Kidney (tissue), 14 donors: ENCODE data around the gene OPTC. TPM values are rescaled to one million over a fixed set of nuclear protein-coding genes. Genes with fewer than 3 reads are reported as not detected.

ENCODE experiments used
- DNase-seq, 5 donors: peaks; one replicate each; pipeline ENCODE4 v3.0.0-alpha.2; 2013 to 2020
- FAIRE-seq: peaks from 2 replicates; lab custom pipeline; 2012; peaks lifted over from hg19 to GRCh38; lab: Jason Lieb, UNC
- H3K27ac ChIP-seq, 2 donors: one replicate each; pipeline ENCODE4 v1.7.0; 2013; ENCODE audit warnings: low read depth in 2 of 2, low read length in 2 of 2, inconsistent platforms in 1 of 2
- H3K27me3 ChIP-seq: one replicate; pipeline ENCODE4 v1.7.1; 2013; ENCODE audit warnings: low read length, inconsistent platforms; ENCODE audit not compliant: control insufficient read depth, insufficient read depth
- H3K36me3 ChIP-seq, 3 donors: one replicate each; pipeline versions ENCODE4 v1.7.0 to v1.7.1; 2013; ENCODE audit warnings: low read length in 3 of 3, control low read depth in 1 of 3, inconsistent platforms in 1 of 3; ENCODE audit not compliant: insufficient read depth in 3 of 3, control insufficient read depth in 2 of 3
- H3K4me1 ChIP-seq, 3 donors: one replicate each; pipeline versions ENCODE4 v1.7.0 to v1.7.1; 2013; ENCODE audit warnings: low read length in 3 of 3, inconsistent platforms in 1 of 3, low read depth in 1 of 3; ENCODE audit not compliant: control insufficient read depth in 2 of 3, insufficient read depth in 2 of 3
- H3K4me3 ChIP-seq, 3 donors: one replicate each; pipeline versions ENCODE4 v1.7.0 to v1.8.1; 2013; ENCODE audit warnings: low read length in 3 of 3, control low read depth in 1 of 3, inconsistent platforms in 1 of 3
- H3K9ac ChIP-seq, 3 donors: one replicate each; pipeline versions ENCODE4 v1.7.0 to v1.7.1; 2013; ENCODE audit warnings: low read length in 3 of 3, control low read depth in 1 of 3, inconsistent platforms in 1 of 3
- H3K9me3 ChIP-seq, 3 donors: one replicate each; pipeline versions ENCODE4 v1.7.0 to v1.7.1; 2013; ENCODE audit warnings: low read length in 3 of 3, control low read depth in 1 of 3, inconsistent platforms in 1 of 3; ENCODE audit not compliant: control insufficient read depth in 2 of 3, insufficient read depth in 1 of 3
- CTCF ChIP-seq: IDR thresholded peaks from 3 replicates; pipeline ENCODE4 v1.5.1; 2012; ENCODE audit warnings: mild to moderate bottlenecking, moderate library complexity, borderline replicate concordance; ENCODE audit not compliant: insufficient read depth; ENCODE audit errors: extremely low read depth
- intact Hi-C: fragments of 100-400 bp; cut with DNase I; formaldehyde crosslinking; loops from one replicate; pipeline ENCODE4 v1.11.1; 2022
- polyA plus RNA-seq: library from polyadenylated mRNA; stranded (reverse); fragments of 350-450 nt; fragmentation: Illumina TruSeq; extraction: RNeasy Lipid Tissue Mini Kit (QIAGEN cat#74804); gene quantifications from one replicate; pipeline ENCODE4 v1.2.3, GENCODE V29; 2014; ENCODE audit warnings: low read depth, low replicate concordance; ENCODE audit not compliant: insufficient read depth
- total RNA-seq: library from RNA; stranded (reverse); fragmentation: NEBNext Ultra II Directional; extraction: Animal tissue kit (Norgen Biotek cat#: 25700); gene quantifications from one replicate; pipeline ENCODE4 v1.2.1, GENCODE V29; 2021
- donor health status: control.
- donor health status: control.
- donor health status: control.
- donor health status: control.
- donor health status: control.
- donor health status: DM: yes; HTN: yes; CAD: no.
- donor health status: Normal renal cell carcinoma (clear cell type).

Gene OPTC
- total and polyA plus RNA-seq, 2 donors from 2014 or later = not detected

DNA sequence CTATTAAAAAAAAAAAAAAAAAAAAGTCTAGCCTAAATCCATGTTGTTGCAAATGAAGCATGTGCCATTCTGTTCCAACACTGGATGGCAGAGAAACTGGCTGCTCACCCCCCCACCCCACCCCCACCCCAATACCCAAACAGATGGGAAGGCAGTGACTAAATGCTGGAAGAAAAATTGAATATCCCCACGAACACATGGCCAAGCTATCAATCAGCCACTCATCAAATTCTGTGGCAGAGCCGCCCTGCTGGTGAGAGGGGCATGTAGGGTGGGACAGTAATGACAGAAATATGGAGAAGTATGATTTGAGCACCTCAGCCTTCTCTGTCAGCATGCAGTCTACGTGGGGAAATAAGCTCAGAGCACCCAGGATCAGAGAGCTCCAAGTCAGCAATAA is 34.1 kb downstream of the OPTC start:
- DNase-seq = no peak
- intact Hi-C loops = no loop called here

DNA sequence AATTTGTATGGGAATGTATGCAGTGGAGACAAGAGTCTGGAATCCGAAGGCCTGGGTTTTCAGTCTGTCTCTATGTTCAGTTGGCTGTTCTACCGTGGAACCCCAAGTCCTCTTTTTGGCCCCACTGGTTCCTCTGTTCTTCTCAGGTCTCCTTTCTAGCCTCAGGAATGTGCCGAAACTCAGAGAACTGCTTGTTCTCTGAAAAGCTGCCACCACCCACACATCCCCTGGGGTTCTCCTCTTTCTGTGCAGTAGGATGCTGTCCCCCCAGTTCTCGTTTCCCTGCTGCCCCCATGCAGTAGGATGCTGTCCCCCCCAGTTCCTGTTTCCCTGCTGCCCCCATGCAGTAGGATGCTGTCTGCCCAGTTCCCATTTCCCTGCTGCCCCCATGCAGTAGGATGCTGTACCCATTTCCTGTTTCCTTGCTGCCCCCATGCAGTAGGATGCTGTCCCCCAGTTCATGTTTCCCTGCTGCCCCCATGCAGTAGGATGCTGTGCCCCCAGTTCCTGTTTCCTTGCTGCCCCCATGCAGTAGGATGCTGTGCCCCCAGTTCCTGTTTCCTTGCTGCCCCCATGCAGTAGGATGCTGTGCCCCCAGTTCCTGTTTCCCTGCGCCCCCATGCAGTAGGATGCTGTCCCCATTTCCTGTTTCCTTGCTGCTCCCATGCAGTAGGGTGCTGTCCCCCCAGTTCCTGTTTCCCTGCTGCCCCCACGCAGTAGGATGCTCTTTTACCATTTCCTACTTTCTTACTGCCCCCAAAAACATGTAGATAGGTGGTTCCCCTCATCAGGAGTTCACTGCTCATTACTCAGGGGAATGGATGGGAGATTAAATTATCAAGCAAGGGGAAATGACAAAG is 35.3 kb downstream of the OPTC start:
- no peaks in the 10 kb centered on the region for H3K27me3 ChIP-seq
- no peaks in the 10 kb centered on the region for H3K9me3 ChIP-seq
- no peak overlapping the region for H3K9ac ChIP-seq
- H3K4me1 ChIP-seq = no peaks in the 10 kb centered on the region
- intact Hi-C loops = no loop called here
- H3K36me3 ChIP-seq = no peaks in the 10 kb centered on the region
- no peak overlapping the region for H3K27ac ChIP-seq
- FAIRE-seq (no peak), DNase-seq (no peak)
- no peak overlapping the region for H3K4me3 ChIP-seq
- TF ChIP-seq CTCF = no peak

More for the DNA sequence above, 34.1 kb downstream of the OPTC start:
- TF ChIP-seq CTCF = no peak
- Histone ChIP-seq H3K27me3 (no peaks in the 10 kb centered on the region), H3K9ac (no peak overlapping the region), H3K27ac (no peak overlapping the region), H3K9me3 (no peaks in the 10 kb centered on the region), H3K36me3 (no peaks in the 10 kb centered on the region), H3K4me3 (no peak overlapping the region), H3K4me1 (no peaks in the 10 kb centered on the region)
- no peak for FAIRE-seq

DNA sequence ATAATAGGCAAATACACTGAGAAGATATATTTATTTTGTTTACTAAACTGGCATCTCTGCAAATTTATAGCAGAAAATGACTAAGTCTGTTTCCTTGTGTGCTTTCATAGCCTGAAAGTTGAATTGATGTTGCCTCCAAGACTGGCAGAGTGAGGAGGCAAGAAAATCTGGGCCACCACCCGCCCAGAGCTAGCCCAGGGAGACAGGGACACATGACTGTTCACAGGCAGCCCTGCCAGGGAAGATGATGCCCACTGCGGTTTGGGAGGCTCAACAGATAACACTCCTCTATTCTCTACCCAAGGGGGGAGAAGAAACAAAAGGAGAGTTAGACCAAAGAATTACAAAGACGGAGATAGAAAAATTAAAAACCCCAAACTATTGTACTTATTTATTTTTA is 37.1 kb downstream of the OPTC start:
- DNase-seq (no peak), FAIRE-seq (no peak)
- H3K4me3 ChIP-seq = no peak overlapping the region
- TF ChIP-seq CTCF = no peak
- no peak overlapping the region for H3K9ac ChIP-seq
- H3K9me3 ChIP-seq = no peaks in the 10 kb centered on the region
- intact Hi-C loops = no loop called here
- H3K27ac ChIP-seq = no peak overlapping the region
- no peaks in the 10 kb centered on the region for H3K36me3 ChIP-seq
- no peaks in the 10 kb centered on the region for H3K4me1 ChIP-seq
- no peaks in the 10 kb centered on the region for H3K27me3 ChIP-seq
